Esophagus squamous epithelium (tissue), 5 donors: ENCODE results near the gene BBX. TPM values are rescaled to one million over a fixed set of nuclear protein-coding genes. Genes with fewer than 3 reads are reported as not detected.
A peak's percentile ranks its signal among the peaks of the same experiment; 100 is the strongest.

Experiments
- DNase-seq: peaks from one replicate; lab custom pipeline; 2025; lab: John Stamatoyannopoulos, UW
- H3K27ac ChIP-seq, 4 donors: fragments of 200-600 bp; sonication (generic); one replicate each; pipeline ENCODE4 v1.5.1; 2016 to 2019; ENCODE audit warnings: mild to moderate bottlenecking in 1 of 4
- H3K27me3 ChIP-seq, 4 donors: fragments of 200-600 bp; sonication (generic); 1 replicate in 3 of 4; 2 replicates in 1 of 4; pipeline versions ENCODE4 v1.5.1 to v1.6.0; 2017 to 2021; ENCODE audit warnings: antibody characterized with exemption in 1 of 4
- H3K36me3 ChIP-seq, 3 donors: fragments of 200-600 bp; sonication (generic); one replicate each; pipeline ENCODE4 v1.5.1; 2016 to 2019
- H3K4me1 ChIP-seq, 3 donors: fragments of 200-600 bp; sonication (generic); one replicate each; pipeline ENCODE4 v1.5.1; 2017 to 2019
- H3K4me3 ChIP-seq, 4 donors: fragments of 200-600 bp; sonication (generic); 1 replicate in 3 of 4; 2 replicates in 1 of 4; pipeline ENCODE4 v1.5.1; 2016 to 2019; ENCODE audit warnings: mild to moderate bottlenecking in 2 of 4, moderate library complexity in 1 of 4
- H3K9me3 ChIP-seq, 3 donors: fragments of 200-600 bp; sonication (generic); one replicate each; pipeline ENCODE4 v1.5.1; 2016 to 2019
- CTCF ChIP-seq, 6 experiments: fragments of 450-650 bp in 4 of 6; fragments of 200-600 bp in 2 of 6; sonication (generic) in 2 of 6; IDR thresholded peaks; one replicate each; pipeline ENCODE4 v1.5.1; 2016 to 2019; ENCODE audit warnings: antibody characterized with exemption in 6 of 6, mild to moderate bottlenecking in 4 of 6, moderate library complexity in 4 of 6
- POLR2A ChIP-seq, 4 donors: fragments of 450-650 bp; IDR thresholded peaks; one replicate each; pipeline ENCODE4 v1.6.1; 2017; ENCODE audit warnings: antibody characterized with exemption in 4 of 4, mild to moderate bottlenecking in 4 of 4, moderate library complexity in 3 of 4
- WGBS, 2 donors: methylation state at CpG; one replicate each; pipeline ENCODE4 v1.1.5; 2018; 5-methylcytosine and 5-hydroxymethylcytosine counted together
- intact Hi-C: fragments of 100-400 bp; cut with DNase I; formaldehyde crosslinking; loops from one replicate; pipeline ENCODE4 v1.15.0; 2022
- total RNA-seq, 4 donors: library from RNA; depleted of rRNA; stranded (reverse); fragments of >200 nt; gene quantifications; one replicate each; pipeline ENCODE4 v1.1.0, GENCODE V29; 2016
- donor health status: DM: yes; HTN: yes; CAD: no.

The BBX gene
- total RNA-seq, 4 donors from 2014 or later: 12.5 to 49.5 (median 35.8) TPM

- TF ChIP-seq CTCF (IDR thresholded peaks at IDR 0.05) (no peak), POLR2A (IDR thresholded peaks at IDR 0.05) (no peak)
- no peaks in the 10 kb centered on the region for H3K36me3 ChIP-seq
- no peak overlapping the region for H3K4me3 ChIP-seq
- intact Hi-C loops: no loop called here
- WGBS, 2 donors: 82 to 86% methylated on average over 1 of the region's 1 CpG
- H3K27ac ChIP-seq: no peak overlapping the region
- no peaks in the 10 kb centered on the region for H3K27me3 ChIP-seq
- no peak for DNase-seq
- H3K9me3 ChIP-seq: no peaks in the 10 kb centered on the region
- H3K4me1 ChIP-seq: no peaks in the 10 kb centered on the region
These were observed 8.3 kb upstream of the BBX start for GRCh38 chr3:107514453-107514852.

GRCh38 chr3:107516475-107516874, 6.3 kb upstream of the BBX start:
- H3K4me1 ChIP-seq: no peaks in the 10 kb centered on the region
- intact Hi-C loops: no loop called here
- no peaks in the 10 kb centered on the region for H3K27me3 ChIP-seq
- DNase-seq: no peak
- H3K36me3 ChIP-seq: no peaks in the 10 kb centered on the region
- no peak overlapping the region for H3K4me3 ChIP-seq
- no peak for TF ChIP-seq POLR2A (IDR thresholded peaks at IDR 0.05)
- TF ChIP-seq CTCF (IDR thresholded peaks at IDR 0.05): no peak
- H3K27ac ChIP-seq: no peak overlapping the region
- 43 to 51% methylated on average over 3 of the region's 3 CpGs for WGBS, 2 donors
- H3K9me3 ChIP-seq: no peaks in the 10 kb centered on the region

- H3K4me3 ChIP-seq: no peak overlapping the region
- no peaks in the 10 kb centered on the region for H3K9me3 ChIP-seq
- H3K4me1 ChIP-seq: peaks cover 0 to 7% (median 0%) of the 10 kb centered on the region in 3 donors
- TF ChIP-seq CTCF (IDR thresholded peaks at IDR 0.05) (no peak), POLR2A (IDR thresholded peaks at IDR 0.05) (no peak)
- intact Hi-C loops: no loop called here
- no peaks in the 10 kb centered on the region for H3K27me3 ChIP-seq
- no peak overlapping the region for H3K27ac ChIP-seq
- 89 to 92% methylated on average over 4 of the region's 4 CpGs for WGBS, 2 donors
- DNase-seq: no peak
- H3K36me3 ChIP-seq: no peaks in the 10 kb centered on the region
These were observed 2.2 kb upstream of the BBX start for GRCh38 chr3:107520535-107520934.

- peaks cover 0 to 1% (median 0%) of the 10 kb centered on the region in 3 donors for H3K36me3 ChIP-seq
- no peaks in the 10 kb centered on the region for H3K9me3 ChIP-seq
- no peak for TF ChIP-seq POLR2A (IDR thresholded peaks at IDR 0.05)
- no peak for TF ChIP-seq CTCF (IDR thresholded peaks at IDR 0.05)
- H3K4me3 ChIP-seq: no peak overlapping the region
- 80 to 93% methylated on average over 3 of the region's 3 CpGs for WGBS, 2 donors
- no peak for DNase-seq
- peaks cover 0 to 18% (median 5%) of the 10 kb centered on the region in 3 donors for H3K4me1 ChIP-seq
- no peak overlapping the region for H3K27ac ChIP-seq
- no peaks in the 10 kb centered on the region for H3K27me3 ChIP-seq
- intact Hi-C loops: no loop called here
These were observed 1.2 kb upstream of the BBX start for GRCh38 chr3:107521469-107522059.

- intact Hi-C loops: no loop called here
These were observed 452 bp downstream of the BBX start for GRCh38 chr3:107523289-107523538.

More at GRCh38 chr3:107523289-107523538, 452 bp downstream of the BBX start:
- Histone ChIP-seq H3K9me3 (no peaks in the 10 kb centered on the region), H3K4me3 (peak overlapping the region; percentile 85 to 95 (median 88)), H3K4me1 (peaks cover 0 to 20% (median 5%) of the 10 kb centered on the region in 3 donors), H3K27ac (peak overlapping the region; percentile 93 to 97 (median 95)), H3K27me3 (no peaks in the 10 kb centered on the region), H3K36me3 (peaks cover 0 to 7% (median 0%) of the 10 kb centered on the region in 3 donors)
- DNase-seq: no peak
- WGBS, 2 donors: no CpG with 5 or more reads among the region's 27 CpGs
- no peak for TF ChIP-seq CTCF (IDR thresholded peaks at IDR 0.05)
